HG02798 (cell line): ENCODE data around the gene PRDX5.

Source experiments
- ATAC-seq: cut with Tn5 transposase; IDR thresholded peaks from one replicate; pipeline ENCODE4 v1.9.1; 2021; ENCODE audit warnings: mild to moderate bottlenecking; ENCODE audit not compliant: unreplicated experiment, poor library complexity

PRDX5 gene

GRCh38 chr11:64317961-64318765 is at the start of gene PRDX5:
PRDX5 (plus strand) TSS chr11:64318121; CDS start chr11:64318216, 95 bp downstream.
- peak; percentile 84 for ATAC-seq

DNA sequence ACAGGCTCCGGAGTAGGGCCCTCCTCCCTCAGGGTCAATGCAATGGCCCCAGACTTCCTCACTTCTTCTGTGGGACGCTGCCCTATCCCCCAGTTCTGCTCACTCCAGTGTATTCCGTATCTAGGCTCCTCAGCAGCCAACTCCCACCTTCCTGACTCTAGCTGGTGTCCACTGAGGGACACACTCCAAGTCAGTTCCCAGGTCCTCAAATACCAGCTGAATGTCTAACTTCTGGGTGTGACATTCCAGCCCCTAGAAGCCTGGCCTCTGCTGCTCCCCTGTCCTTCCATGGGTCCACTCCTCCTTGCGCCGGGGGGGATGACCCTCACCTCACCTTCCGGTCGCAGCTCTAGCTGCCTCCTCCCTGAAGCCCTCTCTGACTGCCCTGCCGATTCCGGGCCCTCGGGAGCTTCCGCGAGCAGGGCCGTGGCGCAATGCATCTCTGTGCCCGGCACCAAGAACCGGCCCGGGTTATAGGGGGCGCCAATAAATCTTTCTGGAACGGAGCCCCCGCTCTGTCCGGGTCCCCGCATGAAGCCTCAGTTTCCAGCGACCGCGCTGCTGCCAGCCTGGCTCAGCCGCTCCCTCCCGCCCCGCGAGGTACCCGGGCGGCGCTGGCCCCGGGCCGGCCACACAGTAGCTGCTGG is 48.9 kb upstream of the PRDX5 start:
- ATAC-seq, result peak; percentile 9

DNA sequence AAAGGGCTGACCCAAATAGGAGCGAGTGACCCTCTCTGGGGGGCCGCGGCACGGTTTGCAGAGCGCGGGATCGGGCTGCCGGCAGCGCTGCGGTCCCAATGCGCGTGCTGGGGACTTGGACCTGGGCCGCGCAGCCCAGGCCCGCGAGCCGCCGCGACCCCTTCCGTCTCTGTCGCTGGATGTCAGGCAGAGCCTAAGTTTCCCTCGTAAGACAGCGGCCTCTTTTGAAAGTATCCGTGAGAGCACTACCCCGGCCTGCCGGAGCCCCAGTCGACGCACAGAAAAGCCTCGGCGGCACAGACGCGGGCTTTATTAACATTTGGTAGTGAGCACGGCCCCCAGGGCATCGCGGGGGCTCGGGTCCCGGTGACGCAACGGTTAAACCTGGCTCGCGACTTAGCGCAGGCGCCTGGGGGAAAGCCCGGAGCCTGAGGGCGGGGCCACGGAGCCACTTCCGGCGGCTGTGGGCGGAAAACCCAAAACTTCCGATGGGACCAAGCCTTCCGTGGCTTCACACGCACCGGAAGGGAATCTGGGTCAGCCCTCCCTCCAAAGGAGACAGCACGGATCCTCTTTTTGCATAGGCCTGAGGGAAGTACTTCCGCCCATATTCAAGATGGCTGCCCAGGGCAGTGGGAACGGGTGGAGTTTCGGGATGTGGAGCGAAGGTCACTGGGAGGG is 48.2 kb upstream of the PRDX5 start:
- peak; percentile 78 for ATAC-seq

DNA sequence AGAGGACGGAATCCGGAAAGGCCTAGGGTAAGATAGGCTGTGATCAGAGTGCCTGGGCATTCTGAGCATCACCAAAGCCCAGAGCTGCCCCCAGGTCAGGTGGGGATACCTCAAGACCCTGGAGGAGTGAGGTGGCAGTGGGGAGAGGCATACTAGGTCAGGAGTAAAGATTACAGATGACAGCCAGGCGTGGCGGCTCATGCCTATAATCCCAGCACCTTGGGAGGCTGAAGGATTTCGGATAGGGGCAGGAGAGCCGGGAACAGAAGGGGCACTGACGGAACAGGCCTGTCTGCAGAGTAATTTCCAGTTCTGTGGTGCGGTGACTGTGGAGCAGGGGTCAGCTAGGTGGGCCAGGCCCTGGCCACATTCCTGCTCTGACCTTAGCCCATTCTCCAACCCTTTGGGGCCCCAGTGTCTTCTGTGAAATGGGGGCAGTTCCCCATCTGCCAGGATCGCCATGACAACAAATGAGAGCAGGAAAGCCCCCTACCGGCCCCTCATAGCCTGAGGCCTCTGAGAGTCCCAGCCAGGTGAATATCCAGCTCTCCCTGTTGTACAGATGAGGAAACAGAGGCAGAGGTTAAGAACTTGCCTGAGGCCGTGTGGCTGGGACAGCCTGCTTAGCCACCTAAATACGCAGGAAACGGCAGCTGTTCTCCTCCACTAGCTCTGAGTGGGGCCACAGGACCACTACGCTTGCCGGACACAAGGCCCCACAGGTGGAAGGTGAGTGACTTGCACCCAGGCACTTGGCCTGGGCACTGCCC is 42.7 kb upstream of the PRDX5 start:
- no peak for ATAC-seq

- ATAC-seq, result no peak
Measured at GRCh38 chr11:64275841-64276240, 42.1 kb upstream of the PRDX5 start.

- no peak for ATAC-seq
Measured at GRCh38 chr11:64276653-64277431, 41.1 kb upstream of the PRDX5 start.

- no peak for ATAC-seq
Measured at GRCh38 chr11:64278576-64279190, 39.2 kb upstream of the PRDX5 start.

- no peak for ATAC-seq
Measured at GRCh38 chr11:64281957-64282770, 35.8 kb upstream of the PRDX5 start.

GRCh38 chr11:64283092-64283491 is 34.8 kb upstream of the PRDX5 start:
- ATAC-seq, result no peak

DNA sequence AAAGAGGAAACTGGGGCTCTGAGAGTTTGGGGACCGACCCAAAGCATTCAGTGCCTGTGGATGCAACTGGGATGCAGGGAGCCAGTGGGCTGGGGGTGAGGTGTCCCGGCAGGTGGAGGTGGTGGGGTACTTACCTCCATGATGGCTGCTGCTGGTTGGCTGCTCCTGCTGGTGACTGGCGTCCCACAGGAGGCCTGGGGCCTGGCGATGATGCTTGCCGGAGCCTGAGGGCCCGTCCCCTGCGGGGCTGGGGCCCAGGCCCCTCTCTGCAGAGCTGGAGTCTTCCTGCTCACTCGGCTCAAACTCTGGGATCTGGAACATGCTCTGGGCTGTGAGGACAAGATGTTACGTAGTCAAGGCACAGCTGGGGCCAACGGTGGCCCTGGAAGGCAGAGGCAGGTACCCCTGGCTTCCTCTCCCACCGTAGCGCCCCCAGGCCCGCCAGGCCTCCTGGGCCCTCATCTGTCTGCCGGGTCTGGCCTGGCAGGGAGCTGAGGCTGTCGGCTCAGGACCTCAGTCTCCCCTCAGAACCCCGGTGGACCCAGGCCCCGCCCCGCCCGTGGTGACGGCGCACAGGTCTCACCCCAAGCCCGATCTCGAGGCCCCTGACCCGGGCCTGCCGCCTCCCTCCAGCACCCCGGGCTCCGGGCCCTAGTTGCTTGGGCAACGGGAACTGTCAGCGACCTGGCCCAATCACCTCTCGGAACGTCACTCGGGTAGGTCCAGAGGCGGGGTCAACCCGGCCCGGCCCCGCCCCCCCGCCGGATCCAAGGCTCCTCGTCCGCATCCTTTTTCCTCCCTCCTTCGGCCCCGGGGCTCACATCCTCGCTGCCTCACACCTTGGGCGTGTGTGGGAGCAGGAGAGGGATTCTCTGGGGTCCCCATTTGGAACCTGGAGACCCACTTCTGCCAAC is 33.6 kb upstream of the PRDX5 start, which contains the start of gene BAD:
Gene BAD (minus strand): TSS at position 618 of the 914 bp plus-strand sequence. CDS start 297 bp downstream, at position 321.
- ATAC-seq, result peak; percentile 73

GRCh38 chr11:64284962-64285884 is 32.7 kb upstream of the PRDX5 start, which contains the start of gene GPR137:
GPR137 (plus strand) TSS chr11:64285848; CDS start chr11:64286525, 677 bp downstream.
- peak; percentile 71 for ATAC-seq

- ATAC-seq, result no peak
Measured at GRCh38 chr11:64285885-64286800, 31.8 kb upstream of the PRDX5 start.

DNA sequence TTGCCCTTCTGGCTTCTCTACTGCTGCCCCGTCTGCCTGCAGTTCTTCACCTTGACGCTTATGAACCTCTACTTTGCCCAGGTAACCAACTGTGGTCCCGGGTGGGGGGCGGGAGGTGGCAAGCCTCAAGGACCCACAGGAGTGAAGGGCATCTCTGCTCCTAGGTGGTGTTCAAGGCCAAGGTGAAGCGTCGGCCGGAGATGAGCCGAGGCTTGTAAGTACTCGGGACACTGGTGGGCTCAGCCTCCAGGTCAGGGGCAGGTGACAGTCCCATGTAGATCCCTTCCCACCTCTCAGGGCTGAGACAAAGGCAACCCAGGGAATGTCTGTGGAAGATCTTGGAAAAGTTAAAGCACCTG is 31.1 kb upstream of the PRDX5 start:
- no peak for ATAC-seq

DNA sequence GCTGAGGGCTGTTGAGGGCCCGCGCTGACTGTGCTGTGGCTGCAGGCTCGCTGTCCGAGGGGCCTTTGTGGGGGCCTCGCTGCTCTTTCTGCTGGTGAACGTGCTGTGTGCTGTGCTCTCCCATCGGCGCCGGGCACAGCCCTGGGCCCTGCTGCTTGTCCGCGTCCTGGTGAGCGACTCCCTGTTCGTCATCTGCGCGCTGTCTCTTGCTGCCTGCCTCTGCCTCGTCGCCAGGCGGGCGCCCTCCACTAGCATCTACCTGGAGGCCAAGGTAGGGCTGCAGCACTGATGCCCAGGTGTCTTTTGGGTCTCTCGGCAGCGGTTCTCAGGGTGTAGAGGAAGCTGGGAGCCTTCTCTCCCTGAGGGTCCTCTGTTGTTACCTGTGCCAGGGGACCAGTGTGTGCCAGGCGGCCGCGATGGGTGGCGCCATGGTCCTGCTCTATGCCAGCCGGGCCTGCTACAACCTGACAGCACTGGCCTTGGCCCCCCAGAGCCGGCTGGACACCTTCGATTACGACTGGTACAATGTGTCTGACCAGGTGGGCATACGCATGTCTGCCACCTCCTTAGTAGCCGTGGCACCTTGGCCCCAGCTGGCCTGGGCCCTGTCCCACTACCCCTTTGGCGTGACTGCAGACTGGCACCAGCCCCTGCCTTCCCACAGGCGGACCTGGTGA is 30.1 kb upstream of the PRDX5 start:
- no peak for ATAC-seq

DNA sequence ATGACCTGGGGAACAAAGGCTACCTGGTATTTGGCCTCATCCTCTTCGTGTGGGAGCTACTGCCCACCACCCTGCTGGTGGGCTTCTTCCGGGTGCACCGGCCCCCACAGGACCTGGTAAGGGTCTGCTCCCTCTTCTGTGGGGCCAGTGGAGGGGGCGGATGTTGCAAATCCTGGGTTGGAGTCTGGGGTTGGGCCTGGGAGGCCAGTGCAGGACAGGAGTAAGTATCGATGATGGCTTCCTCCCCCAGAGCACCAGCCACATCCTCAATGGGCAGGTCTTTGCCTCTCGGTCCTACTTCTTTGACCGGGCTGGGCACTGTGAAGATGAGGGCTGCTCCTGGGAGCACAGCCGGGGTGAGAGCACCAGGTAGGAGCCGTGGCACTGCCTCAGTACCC is 29.6 kb upstream of the PRDX5 start:
- no peak for ATAC-seq
